Stomach (tissue), 4 donors: Measurements from ENCODE around the gene P3H3.

Experiments used
- EP300 ChIP-seq: sonication (generic); formaldehyde crosslinking; IDR thresholded peaks from one replicate; pipeline ENCODE4 v1.6.1; 2017; ENCODE audit warnings: antibody characterized with exemption
- POLR2A ChIP-seq, 4 donors: fragments of 450-650 bp; IDR thresholded peaks; one replicate each; pipeline ENCODE4 v1.6.1; 2016; ENCODE audit warnings: antibody characterized with exemption in 4 of 4, control low read depth in 2 of 4, mild to moderate bottlenecking in 1 of 4, moderate library complexity in 1 of 4
- POLR2AphosphoS5 ChIP-seq, 3 donors: sonication (generic); formaldehyde crosslinking; IDR thresholded peaks; one replicate each; pipeline ENCODE4 v1.6.1; 2016; ENCODE audit warnings: antibody characterized with exemption in 3 of 3
- TF ChIP-seq, protein P1 (sequence below), 7 experiments: fragments of 450-650 bp in 4 of 7; fragments of 200-600 bp in 3 of 7; sonication (generic) in 3 of 7; IDR thresholded peaks; one replicate each; pipeline ENCODE4 v1.5.1; 2016 to 2019; ENCODE audit warnings: antibody characterized with exemption in 7 of 7, control low read depth in 2 of 7, mild to moderate bottlenecking in 1 of 7

DNA sequence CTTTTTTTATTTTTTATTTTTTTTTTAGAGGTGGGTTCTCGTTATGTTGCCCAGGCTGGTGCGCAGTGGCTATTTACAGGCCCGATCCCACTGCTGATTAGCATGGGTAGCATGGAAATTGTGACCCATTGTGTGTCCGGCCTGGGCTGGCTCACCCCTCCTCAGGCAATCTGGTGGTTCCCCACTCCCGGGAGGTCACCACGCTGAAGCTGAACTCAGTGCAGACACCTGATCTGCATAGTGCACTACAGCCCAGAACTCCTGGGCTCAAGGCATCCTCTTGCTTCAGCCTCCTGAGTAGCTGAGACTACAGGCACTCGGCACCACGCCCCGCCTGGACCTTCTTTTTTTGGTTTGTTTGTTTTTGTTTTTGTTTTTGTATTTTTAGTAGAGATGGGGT lies 44.4 kb upstream of the P3H3 start:
- no peak for TF ChIP-seq EP300
- TF ChIP-seq, protein P1, sequence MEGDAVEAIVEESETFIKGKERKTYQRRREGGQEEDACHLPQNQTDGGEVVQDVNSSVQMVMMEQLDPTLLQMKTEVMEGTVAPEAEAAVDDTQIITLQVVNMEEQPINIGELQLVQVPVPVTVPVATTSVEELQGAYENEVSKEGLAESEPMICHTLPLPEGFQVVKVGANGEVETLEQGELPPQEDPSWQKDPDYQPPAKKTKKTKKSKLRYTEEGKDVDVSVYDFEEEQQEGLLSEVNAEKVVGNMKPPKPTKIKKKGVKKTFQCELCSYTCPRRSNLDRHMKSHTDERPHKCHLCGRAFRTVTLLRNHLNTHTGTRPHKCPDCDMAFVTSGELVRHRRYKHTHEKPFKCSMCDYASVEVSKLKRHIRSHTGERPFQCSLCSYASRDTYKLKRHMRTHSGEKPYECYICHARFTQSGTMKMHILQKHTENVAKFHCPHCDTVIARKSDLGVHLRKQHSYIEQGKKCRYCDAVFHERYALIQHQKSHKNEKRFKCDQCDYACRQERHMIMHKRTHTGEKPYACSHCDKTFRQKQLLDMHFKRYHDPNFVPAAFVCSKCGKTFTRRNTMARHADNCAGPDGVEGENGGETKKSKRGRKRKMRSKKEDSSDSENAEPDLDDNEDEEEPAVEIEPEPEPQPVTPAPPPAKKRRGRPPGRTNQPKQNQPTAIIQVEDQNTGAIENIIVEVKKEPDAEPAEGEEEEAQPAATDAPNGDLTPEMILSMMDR (IDR thresholded peaks at IDR 0.05): no peak
- TF ChIP-seq POLR2A (IDR thresholded peaks at IDR 0.05): no peak
- no peak for TF ChIP-seq POLR2AphosphoS5 (IDR thresholded peaks at IDR 0.05)
